ENCODE results near the gene EPB41.
"Not testable (repeated sequence)": the region's sequence is repeated elsewhere in the genome, so short reads cannot be mapped to it uniquely, and the experiment has no call there.

Gene EPB41

DNA sequence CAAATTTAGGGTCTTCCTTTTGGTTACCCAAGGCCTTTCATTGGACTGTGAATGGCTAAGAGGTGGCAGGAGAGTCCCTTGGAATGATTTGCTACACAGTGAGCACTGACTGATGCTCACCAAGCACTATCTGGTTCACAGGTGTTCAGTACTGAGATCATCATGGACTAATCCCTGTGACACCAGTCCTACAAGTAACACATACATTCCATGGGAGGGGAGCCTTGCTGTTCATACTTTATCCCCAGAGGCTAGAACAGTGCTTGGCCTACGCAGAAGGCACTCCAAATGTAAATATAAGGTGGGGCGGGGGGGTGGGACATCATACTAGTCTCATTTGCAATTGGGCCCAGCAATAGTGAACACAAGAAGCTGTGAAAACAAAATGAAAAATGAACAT lies 229.8 kb downstream of the EPB41 start:
- no peak for DNase-seq

DNA sequence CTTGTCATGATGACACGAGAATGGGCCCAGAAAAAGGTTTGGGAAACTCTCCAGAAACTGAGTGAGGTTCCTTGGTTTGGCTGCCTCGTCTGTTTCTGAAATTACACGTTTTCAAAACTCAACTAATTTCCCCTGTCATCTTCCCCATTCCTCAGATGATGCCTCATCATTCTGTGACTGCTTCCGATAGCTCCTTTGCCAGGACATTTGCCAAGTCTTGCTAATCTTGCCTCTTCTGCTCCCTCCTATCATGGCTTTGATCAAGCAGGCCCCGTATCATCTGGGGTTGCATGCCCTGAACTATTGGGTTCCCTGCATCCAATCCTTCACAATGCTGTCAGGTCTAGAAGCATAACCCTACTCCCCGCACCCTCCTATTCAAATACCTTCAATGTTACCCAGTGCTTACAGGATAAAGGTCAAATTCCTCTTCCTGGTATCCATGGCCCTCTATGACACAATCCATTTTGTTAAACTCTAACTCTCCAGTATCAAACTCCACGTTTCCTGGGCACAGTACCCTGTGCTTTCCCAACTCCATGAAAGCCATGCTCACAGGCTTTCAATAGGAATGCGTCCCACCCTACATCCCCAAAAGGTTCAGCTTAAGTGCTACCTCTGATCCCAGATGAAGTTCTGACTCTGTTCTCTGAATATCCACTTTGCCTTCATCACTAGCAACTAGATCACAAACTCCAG lies 231.5 kb downstream of the EPB41 start:
- DNase-seq = no peak

DNA sequence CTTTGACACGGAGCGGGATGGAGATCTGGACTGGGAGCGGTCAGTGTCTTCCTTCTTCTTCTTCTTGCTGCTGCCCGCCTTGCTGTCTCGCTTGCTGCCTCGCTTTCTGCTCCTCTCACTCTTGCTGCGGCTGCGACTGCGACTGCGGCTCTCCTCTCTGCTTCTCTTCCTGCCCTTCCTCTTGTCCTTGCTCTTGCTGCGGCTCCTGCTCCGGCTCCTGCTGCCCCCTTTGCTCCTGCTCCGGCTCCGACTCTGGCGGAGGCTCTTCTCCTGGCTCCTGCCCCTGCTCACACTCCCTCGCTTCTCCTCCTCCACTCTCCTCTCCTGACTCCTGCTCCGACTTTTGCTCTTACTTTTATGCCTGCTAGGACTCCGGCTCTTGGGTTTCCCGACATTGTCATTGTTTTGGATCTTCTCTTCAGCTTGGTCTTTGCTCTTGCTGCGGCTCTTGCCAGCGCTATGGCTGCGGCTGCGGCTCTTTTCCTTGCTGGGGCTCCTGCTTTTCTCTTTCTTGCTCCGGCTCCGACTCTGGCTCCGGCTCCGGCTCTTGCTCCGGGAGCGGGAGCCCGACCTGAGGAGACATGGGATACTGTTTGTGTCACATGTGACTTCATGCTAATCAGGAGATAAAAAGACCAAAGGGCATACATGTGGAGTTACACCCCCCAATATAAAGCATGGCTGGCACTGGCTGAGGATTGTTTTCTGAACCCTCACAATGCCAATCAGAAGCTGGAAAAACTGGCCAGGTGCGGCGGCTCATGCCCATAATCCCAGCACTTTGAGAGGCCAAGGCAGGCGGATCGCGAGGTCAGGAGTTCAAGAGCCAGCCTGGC lies 234.5 kb downstream of the EPB41 start:
- DNase-seq = no peak

DNA sequence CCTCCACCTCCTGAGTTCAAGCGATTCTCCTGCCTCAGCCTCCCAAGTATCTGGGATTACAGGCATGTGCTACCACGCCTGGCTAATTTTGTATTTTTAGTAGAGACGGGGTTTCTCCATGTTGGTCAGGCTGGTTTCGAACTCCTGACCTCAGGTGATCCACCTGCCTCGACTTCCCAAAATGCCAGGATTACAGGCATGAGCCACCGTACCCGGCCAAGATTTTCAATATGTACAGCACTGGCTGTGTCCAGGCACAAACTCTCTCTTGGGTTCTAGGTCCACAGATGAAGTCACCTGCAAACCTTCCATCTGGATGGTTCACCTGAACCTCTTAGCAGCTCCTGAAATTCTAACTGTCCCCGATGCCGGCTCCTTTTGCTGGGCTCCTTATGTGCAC lies 236.0 kb downstream of the EPB41 start:
- not testable (repeated sequence) for DNase-seq

DNA sequence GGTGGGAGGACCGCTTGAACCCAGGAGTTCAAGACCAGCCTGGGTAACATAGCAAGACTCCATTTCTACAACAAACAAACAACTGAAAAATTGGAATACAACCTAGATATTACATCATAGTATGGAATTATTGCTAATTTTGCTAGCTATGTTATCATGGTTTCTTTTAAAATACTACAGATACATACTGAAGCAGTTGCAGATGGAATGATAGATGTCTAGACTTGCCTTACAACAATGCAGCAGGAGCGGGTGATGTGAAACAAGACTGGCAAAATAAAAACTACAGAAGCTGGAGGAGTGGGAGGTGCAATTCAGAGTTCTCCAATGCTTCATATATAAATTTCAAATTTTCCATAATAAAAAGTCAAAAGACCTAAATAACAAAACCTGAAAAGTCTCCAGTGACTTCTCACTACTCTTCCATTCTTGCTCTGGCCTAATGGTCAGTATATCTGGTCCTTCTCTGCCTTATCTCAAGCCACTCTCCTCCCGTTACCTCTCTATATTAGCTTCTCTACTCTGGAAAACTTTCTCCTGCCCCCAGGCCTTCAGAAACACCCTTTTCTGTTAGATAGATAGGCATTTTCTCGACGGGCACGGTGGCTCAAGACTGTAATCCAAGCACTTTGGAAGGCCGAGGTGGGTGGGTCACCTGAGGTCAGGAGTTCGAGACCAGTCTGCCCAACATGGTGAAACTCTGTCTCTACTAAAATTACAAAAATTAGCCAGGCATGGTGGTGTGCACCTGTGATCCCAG lies 237.9 kb downstream of the EPB41 start:
- no peak for DNase-seq

- no peak for DNase-seq
Observed at GRCh38 chr1:29156543-29157268, 242.3 kb downstream of the EPB41 start.

DNA sequence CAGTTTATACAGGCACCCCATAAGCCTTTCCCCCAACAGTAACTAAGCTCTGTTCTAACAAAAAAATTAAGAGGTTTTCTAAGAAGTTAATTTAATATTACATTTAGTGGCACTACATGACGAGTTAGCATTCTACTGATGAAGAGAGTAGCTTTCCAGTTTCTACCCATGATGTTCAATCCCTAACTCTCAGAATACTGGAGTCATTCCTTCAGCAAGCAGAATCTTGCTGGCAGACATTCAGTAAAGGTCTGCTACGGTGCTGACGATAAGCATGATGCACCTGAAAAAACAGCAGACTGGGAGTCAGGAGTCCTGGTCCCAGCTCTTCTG lies 242.9 kb downstream of the EPB41 start:
- no peak for DNase-seq

GRCh38 chr1:29159773-29160172 lies 245.4 kb downstream of the EPB41 start:
- no peak for DNase-seq

DNA sequence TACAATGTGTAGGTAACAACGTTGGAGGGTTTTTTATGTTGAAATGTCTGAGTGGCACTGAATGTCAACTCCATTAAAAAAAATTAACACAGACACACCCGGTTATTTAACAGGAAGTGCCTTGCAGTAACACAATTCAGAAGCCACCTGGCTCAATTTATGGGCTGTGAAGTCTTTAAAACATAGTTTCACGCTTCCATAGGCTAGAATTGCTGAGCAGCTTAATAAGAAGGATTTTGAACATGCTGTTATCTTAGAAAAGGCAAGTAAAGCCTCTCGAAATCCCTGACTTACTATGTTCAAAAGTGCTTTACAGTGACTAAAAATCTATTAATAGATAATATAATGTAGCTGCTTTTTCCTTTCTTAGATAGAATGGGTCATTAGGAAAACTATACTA lies 247.7 kb downstream of the EPB41 start:
- DNase-seq = no peak

DNA sequence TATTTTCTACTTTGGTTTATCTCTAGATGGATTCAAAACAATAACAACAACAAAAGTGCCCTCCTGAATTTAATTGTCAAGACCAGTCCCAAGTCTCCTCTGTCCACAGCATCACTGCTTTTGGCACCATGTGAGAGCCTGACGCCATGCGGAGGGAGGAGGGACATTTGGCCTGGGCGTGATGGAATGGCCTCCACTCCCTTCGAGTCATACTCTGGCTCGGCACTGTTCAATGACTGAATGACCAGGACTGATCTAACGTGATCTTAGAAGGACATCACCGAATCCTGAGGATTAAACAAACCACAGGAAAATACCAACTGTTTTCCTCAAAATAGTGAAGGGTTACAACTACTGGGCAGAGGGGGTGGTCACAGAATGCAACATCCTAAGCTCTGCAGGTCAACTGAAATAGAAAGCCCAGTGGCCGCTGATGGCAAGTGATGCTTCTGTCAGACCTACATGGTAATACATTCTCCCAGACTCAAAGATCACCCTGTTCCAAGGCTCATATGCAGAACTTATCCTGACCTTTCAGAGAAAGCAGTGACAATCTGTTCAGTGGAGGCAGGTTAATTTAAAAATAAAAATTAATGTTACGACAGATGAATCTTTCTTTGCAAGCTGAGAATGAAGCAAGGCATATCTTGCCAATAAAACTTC lies 248.2 kb downstream of the EPB41 start:
- DNase-seq = no peak

GRCh38 chr1:29164588-29164987 lies 250.2 kb downstream of the EPB41 start:
- no peak for DNase-seq

GRCh38 chr1:29166291-29166878 lies 252.0 kb downstream of the EPB41 start:
- no peak for DNase-seq

DNA sequence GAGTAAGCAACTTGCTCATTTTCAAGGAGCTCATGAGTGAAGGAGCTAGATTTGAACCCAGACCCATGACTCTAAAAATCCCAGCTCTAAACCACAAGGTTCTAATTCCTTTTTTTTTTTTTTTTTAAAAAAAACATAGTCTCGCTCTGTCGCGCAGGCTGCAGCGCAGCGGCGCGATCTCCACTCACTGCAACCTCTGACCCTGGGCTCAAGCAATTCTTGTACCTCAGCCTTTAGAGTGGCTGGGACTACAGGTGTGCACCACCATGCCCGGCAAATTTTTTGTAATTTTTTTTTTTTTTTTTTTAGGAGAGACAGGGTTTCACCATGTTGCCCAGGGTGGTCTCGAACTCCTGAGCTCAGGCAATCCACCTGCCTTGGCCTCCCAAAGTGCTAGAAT lies 253.5 kb downstream of the EPB41 start:
- no peak for DNase-seq
